ENCODE measurements around the gene USP50. TPM values are rescaled to one million over a fixed set of nuclear protein-coding genes. Genes with fewer than 3 reads are reported as not detected.
A peak's percentile ranks its signal among the peaks of the same experiment; 100 is the strongest.

USP50 gene
- total and polyA plus RNA-seq, 10 donors = 0.57 to 2.6 (median 1.2) TPM; not detected in 6

GRCh38 chr15:50485389-50485788 is 61.1 kb downstream of the USP50 start:
- Histone ChIP-seq H3K9me3 (no peaks in the 10 kb centered on the region), H3K36me3 (peaks cover 0 to 100% (median 49%) of the 10 kb centered on the region in 6 donors), H3K4me1 (peaks cover 0 to 32% (median 5%) of the 10 kb centered on the region in 6 donors), H3K27ac (peak overlapping the region in 2 of 8 donors; percentile 14 to 53), H3K4me3 (peak overlapping the region in 1 of 8 donors; percentile 6), H3K27me3 (replicated peaks in 1 of 7) (no peaks in the 10 kb centered on the region)
- no peak for DNase-seq
- intact Hi-C loops (cut with DNase I; ENCODE audit: low total_unique reads) = no loop called here
- TF ChIP-seq POLR2A (IDR thresholded peaks at IDR 0.05) (no peak), POLR2AphosphoS5 (IDR thresholded peaks at IDR 0.05) (no peak), CTCF (IDR thresholded peaks at IDR 0.05 in 8 of 11, conservative IDR thresholded peaks at IDR 0.05 in 3 of 11) (no peak)
- WGBS, 5 donors = 67 to 85% (median 80%) methylated on average over 3 of the region's 3 CpGs

GRCh38 chr15:50484781-50485180 is 61.7 kb downstream of the USP50 start:
- WGBS, 5 donors = 63 to 88% (median 84%) methylated on average over 1 of the region's 1 CpG
- Histone ChIP-seq H3K36me3 (peaks cover 0 to 100% (median 48%) of the 10 kb centered on the region in 6 donors), H3K9me3 (no peaks in the 10 kb centered on the region), H3K27me3 (replicated peaks in 1 of 7) (no peaks in the 10 kb centered on the region), H3K27ac (peak overlapping the region in 2 of 8 donors; percentile 46 to 53), H3K4me3 (peak overlapping the region in 1 of 8 donors; percentile 6), H3K4me1 (peaks cover 0 to 32% (median 5%) of the 10 kb centered on the region in 6 donors)
- TF ChIP-seq POLR2AphosphoS5 (IDR thresholded peaks at IDR 0.05) (no peak), CTCF (IDR thresholded peaks at IDR 0.05 in 8 of 11, conservative IDR thresholded peaks at IDR 0.05 in 3 of 11) (no peak), POLR2A (IDR thresholded peaks at IDR 0.05) (no peak)
- intact Hi-C loops (cut with DNase I; ENCODE audit: low total_unique reads) = no loop called here
- no peak for DNase-seq

GRCh38 chr15:50476143-50476542 is 70.3 kb downstream of the USP50 start:
- 96 to 97% (median 97%) methylated on average over 12 of the region's 12 CpGs for WGBS, 5 donors
- no peaks in the 10 kb centered on the region for H3K27me3 ChIP-seq (replicated peaks in 1 of 7)
- H3K4me3 ChIP-seq = no peak overlapping the region
- intact Hi-C loops (cut with DNase I; ENCODE audit: low total_unique reads) = no loop called here
- H3K9me3 ChIP-seq = no peaks in the 10 kb centered on the region
- DNase-seq = no peak
- peaks cover 0 to 100% (median 83%) of the 10 kb centered on the region in 6 donors for H3K36me3 ChIP-seq
- H3K4me1 ChIP-seq = peaks cover 0 to 4% (median 0%) of the 10 kb centered on the region in 6 donors
- no peak for TF ChIP-seq POLR2AphosphoS5 (IDR thresholded peaks at IDR 0.05)
- no peak for TF ChIP-seq POLR2A (IDR thresholded peaks at IDR 0.05)
- TF ChIP-seq CTCF (IDR thresholded peaks at IDR 0.05 in 8 of 11, conservative IDR thresholded peaks at IDR 0.05 in 3 of 11) = no peak
- H3K27ac ChIP-seq = no peak overlapping the region

DNA sequence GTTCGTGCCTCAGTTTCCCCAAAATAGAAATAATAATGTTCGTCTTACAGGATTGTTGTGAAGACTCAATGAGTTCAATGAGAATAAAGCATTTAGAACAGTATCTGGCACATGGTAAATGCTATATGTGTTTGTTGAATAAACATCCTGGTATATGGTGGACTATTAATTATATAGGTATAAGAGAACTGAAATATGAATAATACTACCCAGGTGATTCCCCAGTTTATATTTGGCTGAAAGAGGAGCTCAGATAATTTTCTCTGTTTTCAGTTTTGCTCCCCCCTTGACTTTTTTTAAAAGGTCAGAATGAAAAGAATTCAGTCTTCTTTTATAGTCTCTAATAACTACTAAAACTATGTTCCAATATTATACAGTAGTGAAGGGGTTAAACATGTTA is 75.4 kb downstream of the USP50 start:
- no peaks in the 10 kb centered on the region for H3K9me3 ChIP-seq
- intact Hi-C loops (cut with DNase I; ENCODE audit: low total_unique reads) = no loop called here
- H3K4me3 ChIP-seq = no peak overlapping the region
- H3K27ac ChIP-seq = no peak overlapping the region
- no peaks in the 10 kb centered on the region for H3K4me1 ChIP-seq
- no peak for DNase-seq
- H3K27me3 ChIP-seq (replicated peaks in 1 of 7) = no peaks in the 10 kb centered on the region
- 88 to 99% (median 96%) methylated on average over 2 of the region's 2 CpGs for WGBS, 5 donors
- no peak for TF ChIP-seq POLR2A (IDR thresholded peaks at IDR 0.05)
- no peak for TF ChIP-seq POLR2AphosphoS5 (IDR thresholded peaks at IDR 0.05)
- TF ChIP-seq CTCF (IDR thresholded peaks at IDR 0.05 in 8 of 11, conservative IDR thresholded peaks at IDR 0.05 in 3 of 11) = no peak
- H3K36me3 ChIP-seq = peaks cover 0 to 100% (median 68%) of the 10 kb centered on the region in 6 donors
